ENCODE results near the gene ELMOD3.

GRCh38 chr2:85433511-85434089 lies 79.0 kb downstream of the ELMOD3 start:
- TF ChIP-seq ZSCAN16 (tag by site-specific recombination; IDR thresholded peaks at IDR 0.05) (no peak), ZBTB17 (tag by site-specific recombination; IDR thresholded peaks at IDR 0.05) (no peak), CTCF (tag by site-specific recombination; IDR thresholded peaks at IDR 0.05) (no peak), YY1 (tag by site-specific recombination; IDR thresholded peaks at IDR 0.05) (no peak), KLF7 (tag by site-specific recombination; IDR thresholded peaks at IDR 0.05; ENCODE audit: borderline replicate concordance) (no peak), ZNF621 (tag by site-specific recombination; IDR thresholded peaks at IDR 0.05) (no peak)

Data from HEK293 (cell line).